ENCODE data around the gene OR4F6. TPM values are rescaled to one million over a fixed set of nuclear protein-coding genes. Genes with fewer than 3 reads are reported as not detected.
"Not testable (repeated sequence)": the region's sequence is repeated elsewhere in the genome, so short reads cannot be mapped to it uniquely, and the experiment has no call there.

Gene OR4F6
- total RNA-seq, result not detected

- Histone ChIP-seq H3K27ac (no peak within 1 kb of the TSS), H3K36me3 (no peaks in the 10 kb centered on the region), H3K4me3 (no peak within 1 kb of the TSS), H3K27me3 (no peaks in the 10 kb centered on the region), H3K9me3 (no peaks in the 10 kb centered on the region), H3K4me1 (no peaks in the 10 kb centered on the region)
- intact Hi-C loops (cut with DNase I; ENCODE audit: low total_unique reads), result no loop called here
- TF ChIP-seq CTCF (IDR thresholded peaks at IDR 0.05) (no peak), POLR2A (IDR thresholded peaks at IDR 0.05) (no peak)
- DNase-seq, result no peak
Measured at GRCh38 chr15:101803209-101803608, at the start of gene OR4F6. Gene OR4F6, plus strand, starts transcription at chr15:101803509. Its CDS starts 2,211 bp downstream, at chr15:101805720.

- intact Hi-C loops (cut with DNase I; ENCODE audit: low total_unique reads); H3K27me3 ChIP-seq; H3K27ac ChIP-seq; H3K36me3 ChIP-seq; H3K9me3 ChIP-seq; H3K4me1 ChIP-seq; DNase-seq; H3K4me3 ChIP-seq: not testable (repeated sequence)
Measured at GRCh38 chr15:101764669-101765339, 38.5 kb upstream of the OR4F6 start.

- H3K9me3 ChIP-seq; H3K36me3 ChIP-seq; H3K4me1 ChIP-seq; intact Hi-C loops (cut with DNase I; ENCODE audit: low total_unique reads); H3K27ac ChIP-seq; H3K4me3 ChIP-seq; H3K27me3 ChIP-seq; DNase-seq: not testable (repeated sequence)
Measured at GRCh38 chr15:101765340-101765671, 38.0 kb upstream of the OR4F6 start.

GRCh38 chr15:101765772-101766456 lies 37.4 kb upstream of the OR4F6 start:
- no peak overlapping the region for H3K4me3 ChIP-seq
- no peaks in the 10 kb centered on the region for H3K36me3 ChIP-seq
- H3K4me1 ChIP-seq, result no peaks in the 10 kb centered on the region
- intact Hi-C loops (cut with DNase I; ENCODE audit: low total_unique reads), result no loop called here
- TF ChIP-seq POLR2A (IDR thresholded peaks at IDR 0.05), result no peak
- no peak for TF ChIP-seq CTCF (IDR thresholded peaks at IDR 0.05)
- no peak overlapping the region for H3K27ac ChIP-seq
- DNase-seq, result no peak
- no peaks in the 10 kb centered on the region for H3K9me3 ChIP-seq
- no peaks in the 10 kb centered on the region for H3K27me3 ChIP-seq

- H3K9me3 ChIP-seq; H3K4me3 ChIP-seq; DNase-seq; intact Hi-C loops (cut with DNase I; ENCODE audit: low total_unique reads); H3K27ac ChIP-seq; H3K36me3 ChIP-seq; H3K4me1 ChIP-seq; H3K27me3 ChIP-seq: not testable (repeated sequence)
Measured at GRCh38 chr15:101767083-101767640, 36.1 kb upstream of the OR4F6 start.

- DNase-seq, result no peak
- no peak overlapping the region for H3K4me3 ChIP-seq
- H3K27ac ChIP-seq, result no peak overlapping the region
- no peaks in the 10 kb centered on the region for H3K4me1 ChIP-seq
- no peaks in the 10 kb centered on the region for H3K9me3 ChIP-seq
- intact Hi-C loops (cut with DNase I; ENCODE audit: low total_unique reads), result no loop called here
- no peaks in the 10 kb centered on the region for H3K36me3 ChIP-seq
- TF ChIP-seq CTCF (IDR thresholded peaks at IDR 0.05) (no peak), POLR2A (IDR thresholded peaks at IDR 0.05) (no peak)
- H3K27me3 ChIP-seq, result no peaks in the 10 kb centered on the region
Measured at GRCh38 chr15:101772921-101773320, 30.4 kb upstream of the OR4F6 start.
